Left renal cortex interstitium (tissue), 4 donors: Measurements from ENCODE around the gene EFNA5. TPM values are rescaled to one million over a fixed set of nuclear protein-coding genes. Genes with fewer than 3 reads are reported as not detected.

Experiments used
- DNase-seq, 4 donors: peaks; one replicate each; pipeline ENCODE4 v3.0.0-alpha.2; 2013; ENCODE audit warnings: low read depth in 4 of 4, low spot score in 2 of 4, missing footprints in 1 of 4
- polyA plus RNA-seq, 4 donors: library from polyadenylated mRNA; unstranded; fragments of 120-200 nt; gene quantifications; one replicate each; pipeline ENCODE4 v1.2.1, GENCODE V29; 2013; ENCODE audit not compliant: insufficient read length in 4 of 4

Gene EFNA5
- polyA plus RNA-seq, 4 donors, result 23.3 to 28.7 (median 26.9) TPM

GRCh38 chr5:107652408-107652807 lies 18.3 kb downstream of the EFNA5 start:
- no peak for DNase-seq

GRCh38 chr5:107651325-107651724 lies 19.4 kb downstream of the EFNA5 start:
- no peak for DNase-seq

GRCh38 chr5:107646418-107646817 lies 24.3 kb downstream of the EFNA5 start:
- no peak for DNase-seq

GRCh38 chr5:107640568-107640967 lies 30.2 kb downstream of the EFNA5 start:
- DNase-seq, result no peak

- no peak for DNase-seq
Measured at GRCh38 chr5:107639990-107640389, 30.7 kb downstream of the EFNA5 start.

- DNase-seq, result no peak
Measured at GRCh38 chr5:107636555-107636954, 34.2 kb downstream of the EFNA5 start.

- DNase-seq, result no peak
Measured at GRCh38 chr5:107636068-107636467, 34.7 kb downstream of the EFNA5 start.

- DNase-seq, result no peak
Measured at GRCh38 chr5:107634981-107635848, 35.5 kb downstream of the EFNA5 start.

GRCh38 chr5:107633171-107633901 lies 37.4 kb downstream of the EFNA5 start:
- no peak for DNase-seq

GRCh38 chr5:107631805-107632362 lies 38.9 kb downstream of the EFNA5 start:
- no peak for DNase-seq

GRCh38 chr5:107630184-107630583 lies 40.6 kb downstream of the EFNA5 start:
- no peak for DNase-seq

GRCh38 chr5:107624235-107624634 lies 46.5 kb downstream of the EFNA5 start:
- no peak for DNase-seq

- DNase-seq, result no peak
Measured at GRCh38 chr5:107621089-107621488, 49.6 kb downstream of the EFNA5 start.

- no peak for DNase-seq
Measured at GRCh38 chr5:107619781-107620180, 51.0 kb downstream of the EFNA5 start.

- DNase-seq, result no peak
Measured at GRCh38 chr5:107618242-107618641, 52.5 kb downstream of the EFNA5 start.

GRCh38 chr5:107617052-107617451 lies 53.7 kb downstream of the EFNA5 start:
- DNase-seq, result no peak

- no peak for DNase-seq
Measured at GRCh38 chr5:107616213-107616612, 54.5 kb downstream of the EFNA5 start.

- no peak for DNase-seq
Measured at GRCh38 chr5:107615299-107615817, 55.4 kb downstream of the EFNA5 start.

- no peak for DNase-seq
Measured at GRCh38 chr5:107612541-107612940, 58.2 kb downstream of the EFNA5 start.

GRCh38 chr5:107610798-107611197 lies 59.9 kb downstream of the EFNA5 start:
- no peak for DNase-seq

- DNase-seq, result no peak
Measured at GRCh38 chr5:107607671-107608345, 62.9 kb downstream of the EFNA5 start.
